Neural cell (in vitro differentiated cells): ENCODE results near the gene PPP3R1. TPM values are rescaled to one million over a fixed set of nuclear protein-coding genes. Genes with fewer than 3 reads are reported as not detected.
"Not testable (repeated sequence)": the region's sequence is repeated elsewhere in the genome, so short reads cannot be mapped to it uniquely, and the experiment has no call there.

ENCODE experiments used
- H2AFZ ChIP-seq: fragments of 200-600, 300-800 bp; sonication (generic), shearing (Covaris generic); 2 replicates; pipeline ENCODE4 v1.6.0; 2014; ENCODE audit warnings: low read depth, mild to moderate bottlenecking, antibody characterized with exemption, low read length, moderate library complexity
- H3F3A ChIP-seq: fragments of 200-600 bp; shearing (Covaris generic); 2 replicates; pipeline ENCODE4 v1.6.1; 2016; ENCODE audit warnings: mild to moderate bottlenecking, moderate library complexity, mixed read lengths, antibody characterized with exemption, low read length; ENCODE audit not compliant: insufficient read depth, poor library complexity, severe bottlenecking
- H3K27ac ChIP-seq: fragments of 200-600, 300-800 bp; sonication (generic), shearing (Covaris generic); 2 replicates; pipeline ENCODE4 v1.5.1; 2014; ENCODE audit warnings: mild to moderate bottlenecking, low read length, moderate library complexity
- H3K27me3 ChIP-seq: fragments of 300-800, 200-600 bp; sonication (generic), shearing (Covaris generic); 2 replicates; pipeline ENCODE4 v1.6.0; 2014; ENCODE audit warnings: mild to moderate bottlenecking, low read depth, low read length, moderate library complexity; ENCODE audit not compliant: insufficient read depth
- H3K36me3 ChIP-seq: fragments of 300-800, 200-600 bp; sonication (generic), shearing (Covaris generic); 2 replicates; pipeline ENCODE4 v1.5.1; 2014; ENCODE audit warnings: mild to moderate bottlenecking, antibody characterized with exemption, low read length, moderate library complexity; ENCODE audit not compliant: insufficient read depth
- H3K4me2 ChIP-seq: fragments of 300-800, 200-600 bp; sonication (generic), shearing (Covaris generic); 2 replicates; pipeline ENCODE4 v1.6.0; 2014; ENCODE audit warnings: mild to moderate bottlenecking, low read length
- H3K4me3 ChIP-seq: fragments of 300-800, 200-600 bp; sonication (generic), shearing (Covaris generic); 2 replicates; pipeline ENCODE4 v1.5.1; 2014; ENCODE audit warnings: mild to moderate bottlenecking, low read length, moderate library complexity
- H3K79me2 ChIP-seq: fragments of 200-600 bp; shearing (Covaris generic); replicated peaks from 2 replicates; pipeline ENCODE4 v1.6.0; 2014; ENCODE audit warnings: mild to moderate bottlenecking, low read length, moderate library complexity; ENCODE audit not compliant: insufficient read depth
- H3K9ac ChIP-seq: fragments of 300-800, 200-600 bp; sonication (generic), shearing (Covaris generic); 2 replicates; pipeline ENCODE4 v1.6.1; 2016; ENCODE audit warnings: mild to moderate bottlenecking, low read length, mixed read lengths
- H3K9me2 ChIP-seq: fragments of 200-600 bp; shearing (Covaris generic); 2 replicates; pipeline ENCODE4 v1.6.1; 2016; ENCODE audit warnings: mild to moderate bottlenecking, low read length, mixed read lengths; ENCODE audit not compliant: insufficient read depth
- H3K9me3 ChIP-seq: fragments of 200-600, 300-800 bp; sonication (generic), shearing (Covaris generic); 2 replicates; pipeline ENCODE4 v1.6.1; 2016; ENCODE audit warnings: mild to moderate bottlenecking, mixed run types, low read length, moderate library complexity, mixed read lengths
- H4K20me1 ChIP-seq: fragments of 200-600 bp; shearing (Covaris generic); 2 replicates; pipeline ENCODE4 v1.6.1; 2016; ENCODE audit warnings: mild to moderate bottlenecking, mixed run types; ENCODE audit not compliant: insufficient read depth
- EP300 ChIP-seq: fragments of 450-650 bp; conservative IDR thresholded peaks from 2 replicates; pipeline ENCODE4 v1.6.1; 2014; ENCODE audit warnings: antibody characterized with exemption, mild to moderate bottlenecking, moderate library complexity; ENCODE audit not compliant: poor library complexity, severe bottlenecking
- EZH2 ChIP-seq: fragments of 200-600, 300-800 bp; shearing (Covaris generic), sonication (generic); IDR thresholded peaks from 2 replicates; pipeline ENCODE4 v1.6.1; 2014; ENCODE audit warnings: antibody characterized with exemption, low read length, borderline replicate concordance, mild to moderate bottlenecking; ENCODE audit not compliant: insufficient read depth, poor library complexity, severe bottlenecking
- MXI1 ChIP-seq: fragments of 450-650 bp; conservative IDR thresholded peaks from 2 replicates; pipeline ENCODE4 v1.6.1; 2014; ENCODE audit warnings: antibody characterized with exemption, mild to moderate bottlenecking; ENCODE audit not compliant: poor library complexity, severe bottlenecking
- POLR2AphosphoS5 ChIP-seq: IDR thresholded peaks from 2 replicates; pipeline ENCODE4 v1.6.1; 2012
- RAD21 ChIP-seq: fragments of 450-650 bp; conservative IDR thresholded peaks from 2 replicates; pipeline ENCODE4 v1.6.1; 2014; ENCODE audit warnings: antibody characterized with exemption, mild to moderate bottlenecking, moderate library complexity
- REST ChIP-seq: IDR thresholded peaks from 2 replicates; pipeline ENCODE4 v1.6.1; 2012; ENCODE audit warnings: borderline replicate concordance
- SMC3 ChIP-seq: fragments of 450-650 bp; conservative IDR thresholded peaks from 2 replicates; pipeline ENCODE4 v1.6.1; 2014; ENCODE audit warnings: antibody characterized with exemption, mild to moderate bottlenecking, moderate library complexity; ENCODE audit not compliant: poor library complexity
- TAF1 ChIP-seq: IDR thresholded peaks from 2 replicates; pipeline ENCODE4 v1.6.1; 2012; ENCODE audit warnings: low read depth
- polyA plus RNA-seq: library from polyadenylated mRNA; depleted of rRNA; stranded (reverse); fragments of >200 nt; gene quantifications from 2 replicates; pipeline ENCODE4 v1.2.3, GENCODE V29; 2014
- TF ChIP-seq, protein P1 (sequence below): fragments of 450-650 bp; IDR thresholded peaks from 2 replicates; pipeline ENCODE4 v1.5.1; 2014; ENCODE audit warnings: antibody characterized with exemption, mild to moderate bottlenecking, moderate library complexity; ENCODE audit not compliant: poor library complexity, severe bottlenecking

The PPP3R1 gene
- polyA plus RNA-seq, 1 donor from 2014 or later: 45.3 TPM

GRCh38 chr2:68176657-68177056 lies 75.7 kb downstream of the PPP3R1 start:
- H3F3A ChIP-seq: no peaks in the 10 kb centered on the region
- no peaks in the 10 kb centered on the region for H3K9me3 ChIP-seq
- no peak for TF ChIP-seq RAD21
- TF ChIP-seq REST: no peak
- TF ChIP-seq TAF1: no peak
- TF ChIP-seq POLR2AphosphoS5: no peak
- TF ChIP-seq EZH2: no peak
- no peak for TF ChIP-seq EP300
- TF ChIP-seq MXI1: no peak
- TF ChIP-seq, protein P1, sequence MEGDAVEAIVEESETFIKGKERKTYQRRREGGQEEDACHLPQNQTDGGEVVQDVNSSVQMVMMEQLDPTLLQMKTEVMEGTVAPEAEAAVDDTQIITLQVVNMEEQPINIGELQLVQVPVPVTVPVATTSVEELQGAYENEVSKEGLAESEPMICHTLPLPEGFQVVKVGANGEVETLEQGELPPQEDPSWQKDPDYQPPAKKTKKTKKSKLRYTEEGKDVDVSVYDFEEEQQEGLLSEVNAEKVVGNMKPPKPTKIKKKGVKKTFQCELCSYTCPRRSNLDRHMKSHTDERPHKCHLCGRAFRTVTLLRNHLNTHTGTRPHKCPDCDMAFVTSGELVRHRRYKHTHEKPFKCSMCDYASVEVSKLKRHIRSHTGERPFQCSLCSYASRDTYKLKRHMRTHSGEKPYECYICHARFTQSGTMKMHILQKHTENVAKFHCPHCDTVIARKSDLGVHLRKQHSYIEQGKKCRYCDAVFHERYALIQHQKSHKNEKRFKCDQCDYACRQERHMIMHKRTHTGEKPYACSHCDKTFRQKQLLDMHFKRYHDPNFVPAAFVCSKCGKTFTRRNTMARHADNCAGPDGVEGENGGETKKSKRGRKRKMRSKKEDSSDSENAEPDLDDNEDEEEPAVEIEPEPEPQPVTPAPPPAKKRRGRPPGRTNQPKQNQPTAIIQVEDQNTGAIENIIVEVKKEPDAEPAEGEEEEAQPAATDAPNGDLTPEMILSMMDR: no peak
- no peak for TF ChIP-seq SMC3
- H3K4me3 ChIP-seq: no peak overlapping the region
- H3K9me2 ChIP-seq: no peaks in the 10 kb centered on the region
- H3K36me3 ChIP-seq: no peaks in the 10 kb centered on the region
- no peaks in the 10 kb centered on the region for H3K79me2 ChIP-seq
- H3K27me3 ChIP-seq: no peaks in the 10 kb centered on the region
- no peak overlapping the region for H3K4me2 ChIP-seq
- no peaks in the 10 kb centered on the region for H4K20me1 ChIP-seq
- H2AFZ ChIP-seq: no peak overlapping the region
- no peak overlapping the region for H3K27ac ChIP-seq
- no peak overlapping the region for H3K9ac ChIP-seq

DNA sequence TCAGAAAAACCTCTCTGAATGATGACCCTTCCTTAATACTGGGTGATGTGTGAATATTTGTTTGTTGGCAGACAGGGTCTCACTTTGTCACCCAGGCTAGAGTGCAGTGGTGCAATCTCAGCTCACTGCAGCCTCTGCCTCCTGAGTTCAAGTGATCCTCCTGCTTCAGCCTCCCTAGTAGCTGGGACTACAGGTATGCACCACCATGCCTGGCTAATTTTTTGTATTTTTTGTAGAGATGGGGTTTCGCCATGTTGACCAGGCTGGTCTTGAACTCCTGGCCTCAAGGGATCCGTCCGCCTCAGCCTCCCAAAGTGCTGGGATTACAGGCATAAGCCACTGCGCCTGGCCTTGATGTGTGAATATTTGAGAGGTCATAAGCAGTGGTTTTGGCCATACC lies 77.1 kb downstream of the PPP3R1 start:
- not testable (repeated sequence) for H3K79me2 ChIP-seq, H2AFZ ChIP-seq, H3K36me3 ChIP-seq, H3K9ac ChIP-seq, H3K27me3 ChIP-seq, H3K9me2 ChIP-seq, H3K4me3 ChIP-seq, H3K27ac ChIP-seq, H3K9me3 ChIP-seq, H4K20me1 ChIP-seq, H3K4me2 ChIP-seq, H3F3A ChIP-seq

DNA sequence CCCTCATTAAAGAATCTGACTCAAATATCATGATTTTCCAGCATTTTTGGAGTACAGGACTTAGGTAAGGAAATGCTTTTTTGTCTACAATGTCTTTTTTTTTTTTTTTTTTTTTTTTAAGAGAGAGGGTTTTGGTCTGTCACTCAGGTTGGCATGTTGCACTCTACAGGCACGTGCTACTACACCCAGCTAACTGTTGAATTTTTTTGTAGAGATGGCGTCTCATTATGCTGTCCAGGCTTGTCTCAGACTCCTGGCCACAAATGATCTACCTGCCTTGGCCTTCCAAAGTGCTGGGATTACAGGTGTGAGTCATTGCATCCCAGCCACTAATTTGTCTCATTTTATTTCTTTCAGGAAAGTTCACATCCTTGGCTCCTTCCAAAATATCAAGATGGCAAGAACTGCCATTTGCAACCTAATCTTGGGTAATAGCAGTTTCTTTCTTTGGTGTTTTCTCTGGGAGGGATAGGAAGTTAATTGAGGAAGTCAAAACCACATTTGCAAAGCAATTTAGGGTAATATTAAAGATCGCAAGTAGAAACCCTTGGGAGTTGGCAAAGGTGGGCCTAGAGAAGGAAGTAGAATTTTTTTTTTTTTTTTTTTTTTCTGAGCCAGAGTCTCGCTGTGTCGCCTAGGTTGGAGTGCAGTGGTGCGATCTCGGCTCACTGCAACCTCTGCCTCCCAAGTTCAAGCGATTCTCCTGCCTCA lies 79.2 kb downstream of the PPP3R1 start:
- TF ChIP-seq RAD21 (no peak), MXI1 (no peak), EZH2 (no peak), EP300 (no peak), TAF1 (no peak), REST (no peak), SMC3 (no peak), POLR2AphosphoS5 (no peak)
- TF ChIP-seq, protein P1: no peak
- H3K4me3 ChIP-seq: no peak overlapping the region
- no peak overlapping the region for H2AFZ ChIP-seq
- H3K27me3 ChIP-seq: no peaks in the 10 kb centered on the region
- no peaks in the 10 kb centered on the region for H4K20me1 ChIP-seq
- H3K9me3 ChIP-seq: no peaks in the 10 kb centered on the region
- no peaks in the 10 kb centered on the region for H3F3A ChIP-seq
- no peak overlapping the region for H3K27ac ChIP-seq
- H3K9me2 ChIP-seq: no peaks in the 10 kb centered on the region
- H3K36me3 ChIP-seq: no peaks in the 10 kb centered on the region
- no peak overlapping the region for H3K4me2 ChIP-seq
- H3K79me2 ChIP-seq: no peaks in the 10 kb centered on the region
- H3K9ac ChIP-seq: no peak overlapping the region
